Tibial artery (tissue), 4 donors: ENCODE data around the gene FADS3.
A peak's percentile ranks its signal among the peaks of the same experiment; 100 is the strongest.

Source experiments
- DNase-seq, 2 donors: peaks; one replicate each; pipeline ENCODE4 v3.0.0-alpha.2; 2019
- H3K27ac ChIP-seq, 2 donors: fragments of 200-600 bp; sonication (generic) in 1 of 2; 1 replicate in 1 of 2; 2 replicates in 1 of 2; pipeline ENCODE4 v1.5.1; 2018 to 2019; ENCODE audit warnings: mild to moderate bottlenecking in 1 of 2
- H3K27me3 ChIP-seq, 2 donors: fragments of 200-600 bp; sonication (generic) in 1 of 2; one replicate each; pipeline versions ENCODE4 v1.5.1 to v1.6.0; 2016 to 2019
- H3K36me3 ChIP-seq, 3 donors: fragments of 200-600 bp; sonication (generic) in 2 of 3; one replicate each; pipeline ENCODE4 v1.5.1; 2016 to 2019; ENCODE audit warnings: mild to moderate bottlenecking in 2 of 3
- H3K4me1 ChIP-seq, 4 donors: fragments of 200-600 bp; sonication (generic) in 2 of 4; 1 replicate in 3 of 4; 2 replicates in 1 of 4; pipeline ENCODE4 v1.5.1; 2016 to 2019
- H3K4me3 ChIP-seq, 2 donors: fragments of 200-600 bp; sonication (generic) in 1 of 2; 1 replicate in 1 of 2; 2 replicates in 1 of 2; pipeline ENCODE4 v1.5.1; 2018 to 2019; ENCODE audit warnings: mild to moderate bottlenecking in 2 of 2
- H3K9me3 ChIP-seq, 3 donors: fragments of 200-600 bp; sonication (generic) in 1 of 3; one replicate each; pipeline ENCODE4 v1.5.1; 2016 to 2019
- intact Hi-C: fragments of 100-400 bp; cut with DNase I; formaldehyde crosslinking; loops from one replicate; pipeline ENCODE4 v1.15.0; 2023; ENCODE audit warnings: low total_unique reads
- TF ChIP-seq, protein P1 (sequence below), 2 experiments: fragments of 200-600 bp in 1 of 2; fragments of 450-650 bp in 1 of 2; IDR thresholded peaks; one replicate each; pipeline ENCODE4 v1.5.1; 2017 to 2019; ENCODE audit warnings: antibody characterized with exemption in 2 of 2, mild to moderate bottlenecking in 1 of 2, moderate library complexity in 1 of 2

FADS3 gene

DNA sequence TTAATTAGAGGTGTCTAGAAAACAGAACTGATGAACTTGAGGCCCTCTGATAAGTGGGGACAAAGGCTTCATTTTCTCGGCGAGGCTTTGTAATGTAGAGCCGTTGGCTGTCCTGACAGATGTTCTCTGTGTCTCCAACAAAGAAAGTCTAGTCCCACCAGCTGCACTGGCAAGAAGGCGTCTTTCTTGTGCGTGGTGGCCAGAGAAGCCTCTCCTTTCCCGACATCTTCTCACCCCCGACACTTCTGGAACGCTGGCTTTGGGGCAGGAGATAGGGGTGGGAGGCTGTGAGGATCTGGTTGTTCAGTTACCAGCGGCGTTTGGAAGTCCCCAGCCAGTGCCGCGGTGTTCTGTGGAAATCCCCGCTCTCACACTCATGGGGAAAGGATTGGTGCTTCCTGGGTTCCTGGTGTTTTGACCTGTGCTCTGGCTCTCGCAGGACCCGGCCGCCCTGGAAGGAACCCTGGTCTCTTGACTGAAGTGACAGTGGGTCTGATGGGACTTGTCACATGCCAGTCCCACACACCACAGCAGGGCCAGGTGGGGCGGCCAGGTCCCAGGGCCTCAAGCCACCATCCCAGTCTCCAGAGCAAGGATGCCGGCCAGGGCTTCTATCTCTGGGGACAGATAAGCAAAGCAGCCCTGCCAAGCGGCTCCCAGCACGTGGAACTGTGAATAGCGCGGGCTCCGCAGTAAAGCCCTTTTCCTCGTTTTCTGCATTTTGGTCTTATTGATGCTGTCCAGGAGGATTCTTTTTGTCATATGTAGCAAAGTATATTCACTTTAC lies 40.0 kb downstream of the FADS3 start:
- Histone ChIP-seq H3K9me3 (no peaks in the 10 kb centered on the region), H3K4me1 (peaks cover 0 to 6% (median 0%) of the 10 kb centered on the region in 4 donors), H3K36me3 (peaks cover 37 to 68% (median 55%) of the 10 kb centered on the region in 3 donors), H3K27ac (peak overlapping the region; percentile 46 to 48), H3K27me3 (no peaks in the 10 kb centered on the region), H3K4me3 (no peak overlapping the region)
- intact Hi-C loops: no loop called here
- TF ChIP-seq, protein P1, sequence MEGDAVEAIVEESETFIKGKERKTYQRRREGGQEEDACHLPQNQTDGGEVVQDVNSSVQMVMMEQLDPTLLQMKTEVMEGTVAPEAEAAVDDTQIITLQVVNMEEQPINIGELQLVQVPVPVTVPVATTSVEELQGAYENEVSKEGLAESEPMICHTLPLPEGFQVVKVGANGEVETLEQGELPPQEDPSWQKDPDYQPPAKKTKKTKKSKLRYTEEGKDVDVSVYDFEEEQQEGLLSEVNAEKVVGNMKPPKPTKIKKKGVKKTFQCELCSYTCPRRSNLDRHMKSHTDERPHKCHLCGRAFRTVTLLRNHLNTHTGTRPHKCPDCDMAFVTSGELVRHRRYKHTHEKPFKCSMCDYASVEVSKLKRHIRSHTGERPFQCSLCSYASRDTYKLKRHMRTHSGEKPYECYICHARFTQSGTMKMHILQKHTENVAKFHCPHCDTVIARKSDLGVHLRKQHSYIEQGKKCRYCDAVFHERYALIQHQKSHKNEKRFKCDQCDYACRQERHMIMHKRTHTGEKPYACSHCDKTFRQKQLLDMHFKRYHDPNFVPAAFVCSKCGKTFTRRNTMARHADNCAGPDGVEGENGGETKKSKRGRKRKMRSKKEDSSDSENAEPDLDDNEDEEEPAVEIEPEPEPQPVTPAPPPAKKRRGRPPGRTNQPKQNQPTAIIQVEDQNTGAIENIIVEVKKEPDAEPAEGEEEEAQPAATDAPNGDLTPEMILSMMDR (IDR thresholded peaks at IDR 0.05): no peak
- peak in 1 of 2 donors; percentile 39 for DNase-seq

DNA sequence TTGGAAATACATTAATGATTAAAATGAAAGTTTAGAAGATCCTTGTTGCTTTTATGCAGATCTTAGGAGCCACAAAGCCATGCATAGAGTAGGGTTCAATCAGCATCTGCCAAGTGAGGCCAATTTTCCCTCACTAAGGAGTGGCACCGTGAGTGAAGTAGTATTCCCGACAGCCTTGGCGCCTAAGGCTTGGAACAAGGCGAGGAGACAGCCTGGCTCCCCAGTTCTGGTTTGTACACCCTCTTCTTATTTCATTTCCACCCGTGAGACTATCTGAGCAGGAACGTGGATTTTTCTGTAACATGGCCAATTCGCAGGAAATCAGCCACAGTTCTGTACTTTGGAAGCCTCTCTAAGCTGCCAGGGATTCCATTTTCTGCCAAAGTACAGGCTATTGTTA lies 40.7 kb downstream of the FADS3 start:
- peaks cover 37 to 68% (median 56%) of the 10 kb centered on the region in 3 donors for H3K36me3 ChIP-seq
- no peaks in the 10 kb centered on the region for H3K27me3 ChIP-seq
- peaks cover 0 to 6% (median 0%) of the 10 kb centered on the region in 4 donors for H3K4me1 ChIP-seq
- peak overlapping the region; percentile 46 to 48 for H3K27ac ChIP-seq
- H3K9me3 ChIP-seq: no peaks in the 10 kb centered on the region
- DNase-seq: no peak
- TF ChIP-seq, protein P1 (IDR thresholded peaks at IDR 0.05): no peak
- intact Hi-C loops: no loop called here
- no peak overlapping the region for H3K4me3 ChIP-seq

DNA sequence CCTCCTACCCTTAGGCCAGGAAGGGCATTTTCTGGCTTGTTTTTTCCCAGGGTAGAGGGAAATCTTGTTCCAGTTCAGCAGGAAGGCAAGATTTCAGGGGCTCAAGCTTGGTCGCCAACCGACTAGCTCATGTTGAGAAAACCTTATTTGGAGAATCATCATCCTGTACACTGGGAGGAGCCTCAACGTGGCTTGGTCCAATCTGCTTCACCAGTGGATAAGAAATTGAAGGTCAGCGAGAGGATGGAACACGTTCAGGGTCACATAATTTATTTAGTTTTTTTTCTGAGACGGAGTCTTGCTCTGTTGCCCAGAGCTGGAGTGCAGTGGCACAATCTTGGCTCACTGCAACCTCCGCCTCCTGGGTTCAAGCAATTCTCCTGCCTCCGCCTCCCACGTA lies 42.7 kb downstream of the FADS3 start:
- no peaks in the 10 kb centered on the region for H3K27me3 ChIP-seq
- no peaks in the 10 kb centered on the region for H3K9me3 ChIP-seq
- no peak for DNase-seq
- peaks cover 0 to 6% (median 0%) of the 10 kb centered on the region in 4 donors for H3K4me1 ChIP-seq
- no peak overlapping the region for H3K4me3 ChIP-seq
- TF ChIP-seq, protein P1 (IDR thresholded peaks at IDR 0.05): no peak
- intact Hi-C loops: no loop called here
- peaks cover 49 to 65% (median 61%) of the 10 kb centered on the region in 3 donors for H3K36me3 ChIP-seq
- no peak overlapping the region for H3K27ac ChIP-seq

DNA sequence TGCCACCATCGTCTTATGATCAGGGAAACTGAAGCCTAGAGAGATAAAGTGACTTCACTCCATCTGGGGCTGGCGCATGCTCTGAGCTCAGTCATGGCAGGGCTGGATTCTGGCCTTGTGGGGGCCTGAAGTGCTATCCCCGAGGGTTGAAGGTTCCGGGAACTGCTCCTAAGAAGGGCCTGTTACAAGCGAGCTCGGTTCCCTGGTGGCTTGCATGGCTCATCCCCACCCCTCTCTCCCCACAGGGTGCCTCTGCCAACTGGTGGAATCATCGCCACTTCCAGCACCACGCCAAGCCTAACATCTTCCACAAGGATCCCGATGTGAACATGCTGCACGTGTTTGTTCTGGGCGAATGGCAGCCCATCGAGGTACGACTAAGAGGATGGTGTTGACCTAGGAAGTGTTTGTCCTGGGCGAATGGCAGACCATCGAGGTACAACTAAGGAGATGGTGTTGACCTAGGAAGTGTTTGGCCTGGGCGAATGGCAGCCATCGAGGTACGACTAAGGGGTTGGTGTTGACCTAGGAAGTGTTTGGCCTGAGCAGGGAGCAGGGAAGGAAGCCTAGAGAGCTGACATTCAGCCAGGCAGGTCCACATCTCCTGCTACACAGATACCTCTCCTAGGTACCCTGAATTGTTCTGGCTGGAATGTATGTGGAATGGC lies 43.3 kb downstream of the FADS3 start:
- Histone ChIP-seq H3K27me3 (no peaks in the 10 kb centered on the region), H3K27ac (no peak overlapping the region), H3K4me1 (peaks cover 0 to 6% (median 0%) of the 10 kb centered on the region in 4 donors), H3K9me3 (no peaks in the 10 kb centered on the region), H3K36me3 (peaks cover 55 to 67% (median 63%) of the 10 kb centered on the region in 3 donors), H3K4me3 (no peak overlapping the region)
- intact Hi-C loops: no loop called here
- DNase-seq: no peak
- TF ChIP-seq, protein P1 (IDR thresholded peaks at IDR 0.05): no peak

DNA sequence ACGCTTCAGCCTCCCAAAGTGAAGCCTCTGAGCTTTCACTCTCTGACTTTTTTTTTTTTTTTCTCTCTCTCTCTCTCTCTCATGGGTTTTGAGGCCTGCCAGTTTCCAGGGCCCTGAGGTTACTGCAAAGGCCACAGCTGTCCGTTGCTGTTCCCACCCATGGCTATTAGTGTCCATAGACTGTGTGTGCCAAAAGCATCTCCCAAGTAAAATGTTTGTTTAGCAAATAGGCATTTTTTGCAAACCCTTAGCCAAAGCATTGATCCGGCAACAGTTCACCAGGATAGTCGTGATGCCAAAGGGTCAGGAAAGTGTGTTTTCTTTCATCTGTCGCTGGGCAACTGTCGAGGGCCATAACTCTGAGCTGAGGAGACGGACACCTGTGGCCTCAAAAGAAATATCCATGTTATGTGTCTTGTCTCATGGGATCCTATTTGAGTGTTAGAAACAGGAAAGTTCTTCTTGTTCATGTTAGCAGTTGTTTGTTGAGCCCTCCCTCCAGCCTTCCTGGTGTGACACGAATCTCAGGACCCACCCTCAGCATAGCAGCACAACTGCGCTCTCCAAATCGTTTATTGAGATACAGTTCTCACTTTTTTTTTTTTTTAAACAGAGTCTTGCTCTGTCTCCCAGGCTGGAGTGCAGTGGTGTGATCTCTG lies 44.9 kb downstream of the FADS3 start:
- H3K27ac ChIP-seq: no peak overlapping the region
- no peaks in the 10 kb centered on the region for H3K27me3 ChIP-seq
- intact Hi-C loops: no loop called here
- peaks cover 0 to 6% (median 0%) of the 10 kb centered on the region in 4 donors for H3K4me1 ChIP-seq
- no peak for DNase-seq
- TF ChIP-seq, protein P1 (IDR thresholded peaks at IDR 0.05): no peak
- no peaks in the 10 kb centered on the region for H3K9me3 ChIP-seq
- H3K4me3 ChIP-seq: no peak overlapping the region
- peaks cover 69 to 82% (median 70%) of the 10 kb centered on the region in 3 donors for H3K36me3 ChIP-seq
